GM21360 (cell line): ENCODE measurements around the gene GPRIN1.
"Not testable (repeated sequence)": the region's sequence is repeated elsewhere in the genome, so short reads cannot be mapped to it uniquely, and the experiment has no call there.

Source experiments
- ATAC-seq: cut with Tn5 transposase; IDR thresholded peaks from one replicate; pipeline ENCODE4 v1.9.1; 2021; ENCODE audit warnings: mild to moderate bottlenecking, moderate library complexity; ENCODE audit not compliant: unreplicated experiment

GPRIN1 gene

DNA sequence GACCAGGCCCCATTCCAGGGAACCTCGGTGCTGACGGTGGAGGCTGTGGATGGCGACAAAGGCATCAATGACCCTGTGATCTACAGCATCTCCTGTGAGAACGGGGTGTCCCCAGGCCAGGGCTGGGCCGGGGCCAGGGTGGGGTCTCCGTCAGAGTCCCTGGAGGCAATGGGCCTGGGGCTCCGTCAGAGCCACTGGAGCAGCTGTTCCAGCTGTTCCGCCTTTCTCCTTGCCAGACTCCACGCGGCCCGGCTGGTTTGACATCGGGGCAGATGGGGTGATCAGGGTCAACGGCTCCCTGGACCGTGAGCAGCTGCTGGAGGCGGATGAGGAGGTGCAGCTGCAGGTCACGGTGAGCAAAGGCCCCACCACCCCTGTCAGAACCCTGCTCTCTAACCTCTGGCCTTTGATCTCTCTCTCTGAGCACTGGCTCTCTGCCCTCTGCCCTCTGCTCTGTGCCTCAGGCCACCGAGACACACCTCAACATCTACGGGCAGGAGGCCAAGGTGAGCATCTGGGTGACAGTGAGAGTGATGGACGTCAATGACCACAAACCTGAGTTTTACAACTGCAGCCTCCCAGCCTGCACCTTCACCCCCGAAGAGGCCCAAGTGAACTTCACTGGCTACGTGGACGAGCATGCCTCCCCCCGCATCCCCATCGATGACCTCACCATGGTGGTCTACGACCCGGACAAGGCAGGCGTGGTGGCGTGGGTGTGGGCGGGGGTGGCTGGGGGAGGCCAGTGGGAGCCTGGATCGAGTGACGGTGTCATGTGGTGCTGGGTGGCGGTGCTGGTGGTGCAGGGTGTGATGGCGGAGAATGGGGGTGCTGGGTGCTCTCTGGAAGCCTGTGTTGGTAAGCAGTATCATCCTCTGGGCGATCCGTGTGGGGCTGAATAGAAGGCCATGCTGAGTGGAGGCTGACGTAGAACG, 34.2 kb downstream of the GPRIN1 start:
- no peak for ATAC-seq

DNA sequence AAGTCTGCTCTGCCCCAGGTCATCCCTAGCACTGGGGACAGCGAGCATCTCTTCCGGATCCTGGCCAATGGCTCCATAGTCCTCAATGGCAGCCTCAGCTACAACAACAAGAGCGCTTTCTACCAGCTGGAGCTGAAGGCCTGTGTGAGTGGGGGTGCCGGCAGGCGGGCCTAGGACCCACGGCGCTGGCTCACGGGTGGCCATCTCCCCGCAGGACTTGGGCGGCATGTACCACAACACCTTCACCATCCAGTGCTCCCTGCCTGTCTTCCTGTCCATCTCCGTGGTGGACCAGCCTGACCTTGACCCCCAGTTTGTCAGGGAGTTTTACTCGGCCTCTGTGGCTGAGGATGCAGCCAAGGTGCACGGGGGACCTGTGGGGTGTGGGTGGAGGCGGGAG, 34.9 kb downstream of the GPRIN1 start:
- ATAC-seq, result no peak

DNA sequence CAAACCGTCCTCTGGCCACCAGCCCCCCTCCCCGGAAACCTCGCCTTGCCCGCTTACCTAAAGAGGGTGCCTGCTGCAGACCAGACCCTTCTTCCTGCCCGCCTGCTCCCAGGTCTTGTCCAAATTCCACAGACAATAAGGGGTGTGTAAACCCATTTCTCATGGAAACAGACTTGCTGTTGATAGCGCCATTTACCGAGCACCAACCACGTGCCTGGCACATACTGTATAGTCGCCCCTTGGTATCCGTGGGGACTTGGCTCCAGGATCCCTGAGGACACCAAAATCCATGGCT, 35.7 kb downstream of the GPRIN1 start:
- no peak for ATAC-seq

DNA sequence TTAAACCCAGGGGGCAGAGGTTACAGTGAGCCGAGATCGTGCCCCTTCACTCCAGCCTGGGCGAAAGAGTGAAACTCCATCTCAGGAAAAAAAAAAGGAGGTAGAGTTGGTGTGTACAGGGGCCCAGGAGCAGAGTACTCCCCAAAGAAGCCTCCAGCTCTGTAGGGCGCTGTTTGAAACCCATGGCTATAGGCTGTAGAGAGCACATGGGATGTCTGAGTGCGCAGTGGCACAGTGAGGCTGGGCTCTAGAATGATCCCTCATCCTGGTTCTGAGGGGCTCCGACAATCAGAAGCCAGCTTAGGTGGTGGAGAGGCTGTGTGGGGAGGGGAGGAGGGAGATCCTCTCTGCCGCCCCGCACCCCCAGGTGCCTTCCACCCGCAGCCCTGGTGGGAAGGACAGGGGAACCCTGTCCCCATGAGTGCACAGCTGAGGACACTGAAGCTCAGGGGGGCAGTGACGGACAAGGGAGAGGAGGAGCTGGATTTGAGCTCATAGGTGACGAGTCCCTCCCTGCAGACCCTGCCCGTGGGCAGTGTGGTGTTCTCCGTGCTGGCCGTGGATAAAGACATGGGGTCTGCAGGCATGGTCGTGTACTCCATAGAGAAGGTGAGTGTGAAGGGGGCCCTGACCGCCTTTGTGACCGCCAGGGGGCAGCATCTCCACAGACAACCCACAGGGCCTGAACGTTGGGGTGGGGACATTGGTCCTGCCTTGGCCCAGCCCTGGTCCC, 36.2 kb downstream of the GPRIN1 start:
- peak; percentile 60 for ATAC-seq

DNA sequence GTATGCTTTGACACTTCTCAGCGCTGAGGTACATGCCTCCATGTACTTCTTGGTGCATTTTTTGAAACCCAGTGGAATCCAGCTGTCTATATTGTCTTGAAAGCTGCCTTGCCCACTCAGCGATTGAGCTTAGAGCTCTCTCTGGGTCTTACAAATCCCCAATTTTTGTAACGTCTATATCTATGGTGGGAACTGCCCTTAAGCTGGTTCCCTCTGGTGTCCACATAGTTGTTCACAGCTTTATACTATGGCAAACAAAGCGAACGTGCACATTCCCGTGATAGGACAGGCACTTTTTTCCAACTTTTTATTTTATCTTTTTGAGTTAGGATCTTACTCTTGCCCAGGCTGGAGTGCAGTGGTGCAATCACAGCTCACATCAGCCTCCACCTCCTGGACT, 39.9 kb downstream of the GPRIN1 start:
- no peak for ATAC-seq

DNA sequence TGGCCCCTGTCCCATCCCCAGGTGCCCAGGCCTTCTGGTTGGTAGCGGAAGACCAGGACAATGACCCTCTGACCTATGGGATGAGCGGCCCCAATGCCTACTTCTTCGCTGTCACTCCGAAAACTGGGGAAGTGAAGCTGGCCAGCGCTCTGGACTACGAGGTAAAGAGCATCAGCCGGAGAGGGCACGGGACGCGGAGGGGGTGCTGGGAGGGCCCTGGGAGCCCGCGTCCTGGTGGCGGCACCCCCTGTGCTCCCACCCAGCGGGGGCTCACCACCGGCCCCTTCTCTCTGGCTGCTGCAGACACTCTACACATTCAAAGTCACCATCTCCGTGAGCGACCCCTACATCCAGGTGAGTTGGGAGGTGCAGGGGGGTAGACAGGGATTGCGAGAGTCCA, 41.3 kb downstream of the GPRIN1 start:
- ATAC-seq, result no peak

DNA sequence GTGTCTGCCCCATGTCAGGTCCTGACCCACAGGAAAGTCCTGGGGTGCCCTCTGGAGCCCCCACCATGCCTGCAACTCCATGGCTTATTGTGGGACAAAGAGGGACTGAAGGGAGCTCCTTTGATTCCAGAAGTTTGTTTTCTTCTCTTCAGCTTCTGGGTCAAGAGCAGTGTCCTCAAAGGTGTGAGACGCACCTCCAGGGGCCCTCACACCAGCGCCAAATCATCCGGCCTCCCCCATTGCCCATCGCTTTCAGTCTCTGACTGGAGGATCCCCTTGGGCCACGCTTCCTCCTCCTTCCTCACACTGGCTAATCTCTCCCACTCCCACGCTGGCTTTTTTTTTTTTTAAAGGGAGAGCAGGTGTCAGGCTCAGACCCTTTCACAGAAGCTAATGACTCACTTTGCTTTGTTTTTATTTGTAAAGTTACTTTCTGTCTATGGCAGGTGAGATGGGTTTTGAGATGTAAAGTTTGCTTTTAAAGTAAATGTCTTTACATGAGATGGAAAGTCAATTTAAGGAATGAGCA, 44.1 kb downstream of the GPRIN1 start:
- ATAC-seq, result no peak

DNA sequence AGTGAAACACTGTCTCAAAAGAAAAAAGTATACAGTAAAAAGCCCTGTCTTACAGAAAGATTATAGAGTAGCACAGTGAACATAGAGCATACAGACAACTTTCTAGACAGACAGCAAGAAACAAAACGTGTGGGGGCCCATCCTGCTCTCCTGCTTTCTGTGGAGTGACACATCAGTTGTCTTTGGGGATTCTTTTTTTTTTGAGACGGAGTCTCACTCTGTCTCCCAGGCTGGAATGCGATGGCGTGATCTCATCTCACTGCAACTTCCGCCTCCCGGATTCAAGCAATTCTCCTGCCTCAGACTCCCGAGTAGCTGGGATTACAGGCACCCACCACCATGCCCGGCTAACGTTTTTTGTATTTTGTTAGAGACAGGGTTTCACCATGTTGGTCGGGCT, 46.0 kb downstream of the GPRIN1 start:
- ATAC-seq, result no peak

DNA sequence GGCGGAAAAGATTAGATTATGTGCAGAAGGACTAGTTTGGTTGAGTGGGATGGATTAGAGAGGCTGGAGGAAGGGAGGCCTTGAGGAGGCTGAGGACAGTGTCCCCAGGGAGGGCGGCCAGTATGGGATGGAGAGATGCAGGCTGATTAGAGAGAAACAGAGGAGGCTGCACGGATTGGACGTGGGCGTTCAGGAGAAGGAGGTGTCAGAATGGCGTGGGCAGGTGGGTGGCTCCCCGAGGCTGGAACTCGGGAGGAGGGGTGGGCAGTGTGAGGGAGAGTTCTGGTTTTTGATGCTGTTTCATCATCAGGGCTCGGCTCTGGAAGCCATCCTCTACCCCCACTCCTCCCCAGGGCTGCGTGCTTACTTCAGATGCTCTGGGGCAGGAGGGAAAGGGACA, 47.8 kb downstream of the GPRIN1 start:
- ATAC-seq, result no peak

DNA sequence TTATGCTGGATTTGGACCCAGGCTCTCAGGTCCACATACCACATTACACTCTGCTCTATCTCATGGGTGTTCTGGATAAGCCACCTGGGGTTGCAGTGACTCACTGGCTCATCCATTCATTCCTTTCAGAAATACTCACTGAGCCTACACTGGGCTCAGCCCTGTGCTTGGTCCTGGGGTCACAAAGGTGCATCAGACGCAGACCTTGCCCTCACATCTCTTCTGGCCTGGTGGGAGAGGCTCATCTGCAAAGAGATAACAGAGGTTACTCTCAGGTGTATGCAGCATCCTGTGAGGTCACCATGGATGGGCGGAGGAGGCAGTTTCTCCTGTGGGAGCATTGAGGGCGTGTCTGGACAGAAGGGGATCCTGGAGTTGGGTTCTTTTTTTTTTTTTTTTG, 48.7 kb downstream of the GPRIN1 start:
- no peak for ATAC-seq

DNA sequence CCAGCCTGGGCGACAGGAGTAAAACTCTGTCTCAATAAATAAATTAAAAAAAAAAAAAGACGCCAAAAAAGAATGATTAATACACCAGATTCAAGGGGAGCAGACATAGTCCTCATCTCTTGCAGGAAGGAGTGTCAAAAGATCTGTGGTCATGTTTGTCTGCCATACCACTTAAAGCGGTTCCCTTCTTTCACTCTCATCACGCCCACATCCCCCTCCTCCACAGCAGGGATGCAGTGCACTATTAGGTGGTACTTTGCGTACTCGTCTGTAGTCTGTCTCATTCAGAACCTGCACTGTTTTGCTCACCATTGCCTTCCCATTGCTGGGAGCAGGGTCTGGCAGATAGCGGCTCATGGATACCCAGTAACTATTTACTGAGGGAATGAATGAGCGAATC, 49.6 kb downstream of the GPRIN1 start:
- no peak for ATAC-seq

DNA sequence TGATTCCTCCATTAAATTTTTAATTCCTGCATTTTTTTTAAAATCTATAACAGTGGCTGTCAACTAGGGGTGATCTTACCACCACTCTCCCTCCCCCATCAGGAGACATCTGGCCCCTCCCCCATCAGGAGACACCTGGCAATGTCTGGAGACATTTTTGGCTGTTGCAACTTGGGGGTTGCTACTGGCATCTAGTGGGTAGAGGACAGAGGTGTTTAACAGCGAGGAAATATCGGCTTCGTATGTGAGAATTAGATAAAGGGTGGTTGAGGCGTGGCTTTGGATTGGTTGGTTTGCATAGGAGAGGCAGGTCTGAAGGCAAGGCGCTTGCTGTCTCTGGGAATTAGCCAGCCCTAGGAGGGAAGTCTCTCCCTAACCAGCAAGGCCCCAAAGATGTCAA, 50.3 kb downstream of the GPRIN1 start:
- no peak for ATAC-seq

DNA sequence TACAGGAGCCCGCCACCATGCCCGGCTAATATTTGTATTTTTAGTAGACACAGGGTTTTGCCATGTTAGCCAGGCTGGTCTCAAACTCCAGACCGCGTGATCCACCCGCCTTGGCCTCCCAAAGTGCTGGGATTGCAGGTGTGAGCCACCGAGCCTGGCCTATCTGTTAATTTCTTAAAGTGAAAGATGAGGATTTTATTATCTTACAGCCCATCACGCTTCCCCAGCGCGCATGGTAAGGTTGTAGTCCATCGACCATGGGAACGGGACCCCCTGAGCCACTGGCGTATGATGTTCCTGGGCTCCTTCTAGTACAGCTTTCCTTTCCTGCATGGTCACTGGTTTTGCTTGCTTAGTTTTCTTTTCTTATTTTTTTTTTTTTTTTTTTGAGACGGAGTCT, 52.1 kb downstream of the GPRIN1 start:
- no peak for ATAC-seq

DNA sequence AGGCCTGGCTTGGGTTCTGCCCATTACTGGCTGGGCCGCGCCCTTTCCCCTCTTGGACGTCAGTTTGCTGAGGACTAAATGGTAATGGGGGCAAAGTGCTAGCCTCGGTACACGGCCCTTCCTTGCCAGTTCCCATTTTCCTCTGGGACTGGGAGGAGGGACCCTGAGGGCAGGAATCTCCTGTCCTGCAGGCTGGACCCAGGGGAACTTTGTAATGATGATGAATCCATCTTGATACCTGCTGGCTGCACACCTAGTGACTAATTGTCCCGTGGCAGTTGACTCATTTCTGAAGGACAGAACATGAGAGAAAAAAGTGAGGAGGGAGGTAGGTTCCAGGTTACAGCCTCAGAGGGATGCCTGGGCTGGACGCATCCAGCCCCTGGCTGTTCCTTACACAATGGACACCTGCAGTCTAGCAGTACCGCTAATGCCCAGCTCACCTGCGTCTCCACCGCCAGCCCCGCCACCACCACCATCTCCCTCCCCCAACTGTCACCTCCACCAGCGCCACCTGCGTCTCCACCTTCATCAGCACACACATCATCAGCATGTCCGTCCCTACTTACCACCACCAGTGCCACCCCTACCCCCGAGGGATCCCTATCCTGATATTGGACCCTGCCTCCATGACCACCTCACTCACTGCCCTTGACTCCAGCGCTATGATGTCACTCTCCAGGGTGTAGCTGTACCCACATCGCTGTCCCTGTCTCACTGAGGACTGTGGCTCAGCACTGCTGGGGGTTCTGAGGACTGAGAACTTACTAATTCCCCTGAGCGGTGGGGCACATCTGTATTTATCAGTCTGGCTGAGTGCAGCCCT, 56.5 kb downstream of the GPRIN1 start:
- ATAC-seq, result no peak

DNA sequence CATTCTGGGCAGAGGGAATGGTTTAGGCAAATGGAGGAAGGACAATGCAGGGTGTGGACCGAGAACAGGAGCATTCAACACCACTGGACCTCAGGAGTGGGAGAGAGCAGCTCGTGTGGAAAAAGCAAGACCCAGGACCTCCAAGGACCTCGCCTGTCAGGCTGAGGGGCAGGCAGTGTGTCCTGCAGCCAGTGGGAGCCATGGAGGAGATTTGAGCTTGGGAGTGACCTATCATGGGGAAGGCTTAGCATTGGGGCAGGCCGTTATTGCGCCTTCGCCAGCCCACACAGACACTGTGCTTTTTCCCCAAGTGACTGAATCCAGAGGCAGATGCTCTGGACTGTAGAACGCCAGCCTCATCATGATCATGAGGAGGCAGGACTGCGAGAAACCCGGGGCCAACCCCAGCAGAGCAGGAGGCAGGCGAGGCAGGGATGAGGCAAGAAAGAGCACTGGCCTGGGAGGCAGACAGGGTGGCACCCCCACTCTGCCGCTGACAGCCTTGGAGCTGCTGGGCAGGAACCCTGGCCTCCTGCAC, 57.6 kb downstream of the GPRIN1 start:
- ATAC-seq, result no peak

DNA sequence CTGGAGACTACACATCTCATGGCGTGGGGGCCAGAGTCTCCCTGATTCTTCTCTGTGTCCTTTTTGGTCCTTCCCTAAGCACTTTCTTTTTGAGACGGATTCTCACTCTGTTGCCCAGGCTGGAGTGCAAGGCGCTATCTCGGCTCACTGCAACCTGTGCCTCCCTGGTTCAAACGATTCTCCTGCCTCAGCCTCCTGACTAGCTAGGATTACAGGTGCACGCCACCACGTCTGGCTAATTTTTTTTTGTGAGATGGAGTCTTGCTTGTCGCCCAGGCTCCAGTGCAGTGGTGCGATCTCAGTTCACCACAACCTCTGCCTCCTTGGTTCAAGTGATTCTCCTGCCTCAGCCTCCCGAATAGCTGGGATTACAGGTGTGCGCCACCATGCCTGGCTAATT, 59.0 kb downstream of the GPRIN1 start:
- ATAC-seq, result not testable (repeated sequence)

DNA sequence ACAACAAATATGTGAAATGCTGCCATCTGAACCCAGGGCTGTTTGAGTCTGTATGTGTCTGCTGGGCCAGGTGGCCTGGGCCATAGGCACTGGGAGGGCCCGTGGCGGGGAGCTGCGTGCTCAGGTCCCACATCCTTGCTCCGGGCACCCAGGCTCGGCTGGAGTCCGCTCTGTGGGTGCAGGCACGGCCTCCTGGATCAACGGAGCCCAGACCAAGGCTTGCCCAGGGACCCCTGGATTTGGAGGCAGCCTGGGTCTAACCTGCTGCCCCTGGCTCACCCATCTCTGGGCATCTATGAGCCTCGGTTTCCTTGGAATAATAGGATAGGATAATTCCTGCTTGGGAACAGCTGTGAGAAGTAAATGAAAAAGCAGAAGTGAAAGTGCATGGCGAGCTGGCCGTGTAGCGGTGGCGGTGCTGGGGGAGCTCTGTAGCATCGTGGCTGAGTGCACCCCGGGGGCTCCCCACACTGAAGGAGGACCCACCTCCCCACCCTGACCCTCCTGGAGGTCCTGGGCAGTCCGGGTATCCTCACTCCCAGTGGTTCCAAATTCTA, 59.6 kb downstream of the GPRIN1 start:
- ATAC-seq, result no peak

DNA sequence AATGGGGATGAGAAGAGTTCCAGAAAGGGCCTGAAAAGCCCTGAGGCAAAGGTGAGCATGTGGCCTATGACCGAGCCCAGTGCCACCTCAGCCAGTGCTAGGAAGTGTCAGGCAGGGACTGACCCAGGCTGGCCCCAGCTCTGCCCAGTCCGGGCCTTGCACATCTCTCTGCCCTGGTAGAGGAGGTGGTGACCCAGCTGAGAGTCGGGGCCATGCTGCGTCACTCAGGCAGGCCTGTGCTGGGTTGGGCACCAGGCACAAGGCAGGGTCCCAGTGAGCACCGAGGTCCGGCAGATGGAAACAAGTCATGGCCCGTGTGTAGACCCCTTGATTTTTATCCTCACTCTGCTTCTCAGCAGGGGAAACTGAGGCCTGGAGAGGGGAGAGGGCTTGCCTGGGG, 60.1 kb downstream of the GPRIN1 start:
- no peak for ATAC-seq

DNA sequence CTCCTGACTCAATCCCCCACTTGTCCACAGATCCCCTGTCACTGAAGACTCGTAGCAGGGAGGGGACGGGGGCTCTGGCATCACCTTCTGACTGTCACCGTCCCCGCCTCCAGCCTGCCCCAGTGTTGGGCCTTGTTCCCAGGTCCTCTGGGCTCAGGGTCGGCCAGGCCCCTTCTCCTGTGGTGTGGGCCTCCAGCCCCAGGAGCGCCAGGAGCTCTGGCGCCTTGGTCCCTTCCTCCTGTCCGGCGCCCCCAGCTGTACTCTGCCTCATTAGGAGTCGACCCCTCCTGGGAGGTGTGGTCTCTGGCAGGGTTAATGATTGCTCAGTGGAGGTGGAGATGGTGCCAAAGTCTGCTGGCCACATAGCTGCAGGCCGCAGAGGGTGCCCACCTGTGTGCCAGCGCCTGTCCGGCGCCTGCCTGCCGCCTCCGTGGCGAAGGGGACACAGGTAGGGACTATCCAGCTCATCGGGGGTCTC, 61.0 kb downstream of the GPRIN1 start, which contains the start of gene CDHR2:
Gene CDHR2 (plus strand): TSS at position 376 of the 478 bp plus-strand sequence. CDS start 16,011 bp downstream, outside the sequence.
- no peak for ATAC-seq

DNA sequence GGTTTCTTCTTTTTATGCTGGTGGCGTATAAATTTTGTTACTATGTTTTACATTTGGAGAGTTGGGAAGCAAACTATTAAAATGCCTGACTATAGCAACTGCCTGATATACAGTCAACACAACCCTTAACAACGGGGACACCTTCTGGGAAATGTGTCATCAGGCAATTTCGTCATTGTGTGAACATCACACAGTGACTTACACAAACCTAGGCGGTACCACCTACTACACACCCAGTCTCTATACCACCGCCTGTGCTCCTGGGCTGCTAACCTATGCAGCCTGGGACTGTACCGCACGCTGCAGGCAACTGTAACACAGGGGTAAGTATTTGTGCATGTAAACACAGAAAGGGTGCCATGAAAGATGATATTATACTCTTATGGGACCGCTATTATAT, 62.2 kb downstream of the GPRIN1 start:
- ATAC-seq, result no peak
